ENCODE measurements around the gene LAMC2.

The LAMC2 gene

DNA sequence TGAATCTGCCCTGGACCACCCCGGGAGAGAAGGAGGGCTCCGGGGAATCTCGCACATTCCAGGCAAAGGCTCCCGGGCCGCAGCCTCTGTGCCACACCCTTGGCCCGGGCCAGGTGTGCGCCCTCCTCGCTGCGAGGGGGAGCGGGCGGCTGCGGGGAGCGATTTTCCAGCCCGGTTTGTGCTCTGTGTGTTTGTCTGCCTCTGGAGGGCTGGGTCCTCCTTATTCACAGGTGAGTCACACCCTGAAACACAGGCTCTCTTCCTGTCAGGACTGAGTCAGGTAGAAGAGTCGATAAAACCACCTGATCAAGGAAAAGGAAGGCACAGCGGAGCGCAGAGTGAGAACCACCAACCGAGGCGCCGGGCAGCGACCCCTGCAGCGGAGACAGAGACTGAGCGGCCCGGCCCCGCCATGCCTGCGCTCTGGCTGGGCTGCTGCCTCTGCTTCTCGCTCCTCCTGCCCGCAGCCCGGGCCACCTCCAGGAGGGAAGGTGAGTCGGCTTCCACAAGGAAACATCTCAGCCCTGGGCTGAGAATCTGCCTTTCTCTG lies at the start of gene LAMC2:
LAMC2 (plus strand) TSS at position 324 of the 550 bp plus-strand sequence; CDS start at position 413, 89 bp downstream.
- no peak within 1 kb of the TSS for H3K27ac ChIP-seq
- TF ChIP-seq ZFX (IDR thresholded peaks at IDR 0.05), result no peak
- TF ChIP-seq, protein P1, sequence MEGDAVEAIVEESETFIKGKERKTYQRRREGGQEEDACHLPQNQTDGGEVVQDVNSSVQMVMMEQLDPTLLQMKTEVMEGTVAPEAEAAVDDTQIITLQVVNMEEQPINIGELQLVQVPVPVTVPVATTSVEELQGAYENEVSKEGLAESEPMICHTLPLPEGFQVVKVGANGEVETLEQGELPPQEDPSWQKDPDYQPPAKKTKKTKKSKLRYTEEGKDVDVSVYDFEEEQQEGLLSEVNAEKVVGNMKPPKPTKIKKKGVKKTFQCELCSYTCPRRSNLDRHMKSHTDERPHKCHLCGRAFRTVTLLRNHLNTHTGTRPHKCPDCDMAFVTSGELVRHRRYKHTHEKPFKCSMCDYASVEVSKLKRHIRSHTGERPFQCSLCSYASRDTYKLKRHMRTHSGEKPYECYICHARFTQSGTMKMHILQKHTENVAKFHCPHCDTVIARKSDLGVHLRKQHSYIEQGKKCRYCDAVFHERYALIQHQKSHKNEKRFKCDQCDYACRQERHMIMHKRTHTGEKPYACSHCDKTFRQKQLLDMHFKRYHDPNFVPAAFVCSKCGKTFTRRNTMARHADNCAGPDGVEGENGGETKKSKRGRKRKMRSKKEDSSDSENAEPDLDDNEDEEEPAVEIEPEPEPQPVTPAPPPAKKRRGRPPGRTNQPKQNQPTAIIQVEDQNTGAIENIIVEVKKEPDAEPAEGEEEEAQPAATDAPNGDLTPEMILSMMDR (conservative IDR thresholded peaks at IDR 0.05), result no peak

DNA sequence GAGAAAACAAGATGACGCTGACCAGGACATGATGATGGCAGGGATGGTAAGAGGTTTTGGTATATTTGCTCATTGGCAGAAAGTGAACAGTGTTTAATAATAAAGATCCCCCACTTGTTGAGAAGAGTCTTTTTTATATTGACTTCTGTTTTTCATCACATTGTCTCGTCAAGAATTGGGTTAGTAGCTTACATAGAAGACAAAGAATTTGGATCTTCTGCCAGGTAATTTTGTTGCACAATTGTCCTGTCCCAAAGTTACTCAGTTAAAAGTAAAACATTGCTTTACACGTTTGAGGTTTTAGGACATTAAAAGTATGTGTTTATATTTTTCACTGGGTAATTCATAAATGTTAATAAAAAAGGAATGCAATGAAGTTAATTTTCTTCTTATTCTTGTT lies 48.3 kb upstream of the LAMC2 start:
- H3K27ac ChIP-seq, result no peak overlapping the region

DNA sequence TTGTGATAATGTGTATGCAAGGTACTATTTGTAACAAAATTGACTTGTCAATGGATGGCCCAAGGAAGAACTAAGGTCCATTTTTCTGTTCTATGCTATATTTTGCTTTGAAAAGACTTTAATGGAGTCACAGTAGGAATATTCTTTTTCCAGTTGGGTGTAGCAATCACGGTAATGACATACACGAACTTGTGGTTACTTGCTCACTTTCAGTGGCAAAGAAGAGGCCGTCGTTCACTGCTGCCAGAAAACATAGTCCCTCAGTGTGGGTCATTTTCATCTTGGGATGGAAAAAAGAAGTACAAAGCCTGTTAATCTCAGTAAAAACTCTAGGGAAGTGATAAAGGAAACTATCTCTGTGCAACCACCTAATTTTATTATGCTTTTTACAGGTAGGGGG lies 47.8 kb upstream of the LAMC2 start:
- H3K27ac ChIP-seq, result no peak overlapping the region
- no peak for TF ChIP-seq ZFX (IDR thresholded peaks at IDR 0.05)
- TF ChIP-seq, protein P1 (conservative IDR thresholded peaks at IDR 0.05), result no peak

More for the DNA sequence above, 48.3 kb upstream of the LAMC2 start:
- TF ChIP-seq, protein P1 (conservative IDR thresholded peaks at IDR 0.05), result no peak
- no peak for TF ChIP-seq ZFX (IDR thresholded peaks at IDR 0.05)

DNA sequence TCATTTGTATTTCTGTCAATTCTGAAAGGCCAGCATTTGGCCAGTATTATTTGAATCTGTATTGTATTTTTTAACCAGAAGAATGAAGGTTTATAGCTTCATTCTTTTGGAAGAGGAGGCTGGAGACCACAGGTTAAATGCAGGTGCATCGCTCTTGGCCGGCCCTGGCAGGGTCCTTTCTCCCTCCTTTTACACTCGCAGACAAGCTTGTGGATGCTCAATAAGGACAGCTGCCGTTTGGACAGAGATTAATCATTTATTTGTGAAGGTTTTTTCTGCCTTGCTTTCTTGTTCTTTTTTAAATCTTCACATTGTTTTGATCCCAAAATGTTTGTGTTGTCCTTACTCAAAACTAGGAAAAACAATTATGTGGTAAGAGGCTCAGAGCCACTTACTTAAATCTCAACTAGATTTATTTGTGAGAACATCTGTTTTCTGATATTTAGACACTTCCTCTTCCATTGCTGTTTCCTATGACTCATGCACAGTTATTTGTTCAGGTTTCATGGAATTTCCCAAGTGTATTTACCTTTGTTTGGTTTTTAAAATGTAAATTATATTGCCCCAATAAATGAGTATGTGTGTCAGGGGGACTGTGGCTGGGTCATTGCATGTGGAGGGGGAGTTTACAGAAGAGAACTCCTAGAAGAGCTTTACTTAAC lies 46.7 kb upstream of the LAMC2 start:
- TF ChIP-seq ZFX (IDR thresholded peaks at IDR 0.05), result no peak
- TF ChIP-seq, protein P1 (conservative IDR thresholded peaks at IDR 0.05), result no peak
- H3K27ac ChIP-seq, result no peak overlapping the region

DNA sequence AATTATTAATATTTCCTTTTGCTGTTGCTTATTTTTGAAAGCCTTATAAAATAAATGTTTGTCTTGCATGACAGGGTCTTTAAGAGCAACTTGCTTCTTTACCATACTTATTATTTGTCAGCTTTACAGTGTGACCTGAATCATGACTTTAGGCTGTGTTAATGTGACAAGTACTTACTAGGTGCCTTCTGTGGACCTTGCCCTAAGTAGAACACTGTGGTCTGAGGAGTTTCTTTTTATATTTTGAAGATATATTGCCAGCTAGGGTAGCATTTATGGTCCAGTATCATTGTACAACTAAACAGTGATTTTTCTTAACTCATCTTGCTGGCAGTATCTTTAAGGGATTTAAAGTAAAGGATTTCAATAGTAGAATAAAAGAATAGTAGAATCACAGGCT lies 45.4 kb upstream of the LAMC2 start:
- TF ChIP-seq, protein P1 (conservative IDR thresholded peaks at IDR 0.05), result no peak
- no peak for TF ChIP-seq ZFX (IDR thresholded peaks at IDR 0.05)

DNA sequence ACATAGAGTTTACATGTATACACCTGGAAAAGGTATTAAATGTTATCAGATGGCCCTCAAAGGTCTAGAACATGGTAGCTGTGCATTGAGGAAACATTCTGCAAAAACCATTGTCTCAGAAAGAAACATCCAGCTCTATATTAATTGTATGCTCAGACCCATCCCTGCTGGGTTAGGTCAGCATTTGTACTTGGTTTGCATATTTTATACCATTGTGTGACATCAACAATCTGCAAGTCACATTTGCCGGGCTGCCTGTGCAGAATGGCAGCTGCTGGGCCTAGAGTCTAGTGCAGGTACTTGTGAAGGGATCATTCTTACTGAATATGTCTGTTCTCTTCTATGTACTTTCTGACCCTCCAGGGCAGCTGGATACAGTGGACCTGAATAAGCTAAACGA lies 43.9 kb upstream of the LAMC2 start:
- TF ChIP-seq ZFX (IDR thresholded peaks at IDR 0.05), result no peak
- TF ChIP-seq, protein P1 (conservative IDR thresholded peaks at IDR 0.05), result no peak
- H3K27ac ChIP-seq, result no peak overlapping the region

More for the DNA sequence above, 45.4 kb upstream of the LAMC2 start:
- no peak overlapping the region for H3K27ac ChIP-seq

DNA sequence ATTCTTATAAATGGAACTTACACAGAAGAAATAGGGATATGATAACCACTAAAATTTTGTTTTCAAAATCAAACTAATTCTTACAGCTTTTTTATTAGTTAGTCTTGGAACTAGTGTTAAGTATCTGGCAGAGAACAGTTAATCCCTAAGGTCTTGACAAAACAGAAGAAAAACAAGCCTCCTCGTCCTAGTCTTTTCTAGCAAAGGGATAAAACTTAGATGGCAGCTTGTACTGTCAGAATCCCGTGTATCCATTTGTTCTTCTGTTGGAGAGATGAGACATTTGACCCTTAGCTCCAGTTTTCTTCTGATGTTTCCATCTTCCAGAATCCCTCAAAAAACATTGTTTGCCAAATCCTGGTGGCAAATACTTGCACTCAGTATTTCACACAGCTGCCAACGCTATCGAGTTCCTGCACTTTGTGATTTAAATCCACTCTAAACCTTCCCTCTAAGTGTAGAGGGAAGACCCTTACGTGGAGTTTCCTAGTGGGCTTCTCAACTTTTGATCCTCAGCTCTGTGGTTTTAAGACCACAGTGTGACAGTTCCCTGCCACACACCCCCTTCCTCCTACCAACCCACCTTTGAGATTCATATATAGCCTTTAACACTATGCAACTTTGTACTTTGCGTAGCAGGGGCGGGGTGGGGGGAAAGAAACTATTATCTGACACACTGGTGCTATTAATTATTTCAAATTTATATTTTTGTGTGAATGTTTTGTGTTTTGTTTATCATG lies 42.3 kb upstream of the LAMC2 start:
- TF ChIP-seq, protein P1 (conservative IDR thresholded peaks at IDR 0.05), result no peak
- no peak overlapping the region for H3K27ac ChIP-seq
